Activated naive CD8-positive, alpha-beta T cell (primary cell): ENCODE data around the gene TCF25.
A peak's percentile ranks its signal among the peaks of the same experiment; 100 is the strongest.

Experiments
- H3K27ac Mint-ChIP-seq: one replicate; pipeline ENCODE4 v1.8.0; 2021; ENCODE audit warnings: mixed read lengths
- H3K27me3 Mint-ChIP-seq: one replicate; pipeline ENCODE4 v1.8.0; 2021; ENCODE audit warnings: mixed read lengths
- H3K36me3 Mint-ChIP-seq: one replicate; pipeline ENCODE4 v1.8.0; 2021; ENCODE audit warnings: mixed read lengths
- H3K4me1 Mint-ChIP-seq: one replicate; pipeline ENCODE4 v1.8.0; 2021; ENCODE audit warnings: low read depth, mixed read lengths
- H3K4me3 Mint-ChIP-seq: one replicate; pipeline ENCODE4 v1.8.0; 2021; ENCODE audit warnings: mild to moderate bottlenecking, mixed read lengths
- H3K9me3 Mint-ChIP-seq: one replicate; pipeline ENCODE4 v1.8.0; 2021; ENCODE audit warnings: low read depth, mixed read lengths

Gene TCF25

DNA sequence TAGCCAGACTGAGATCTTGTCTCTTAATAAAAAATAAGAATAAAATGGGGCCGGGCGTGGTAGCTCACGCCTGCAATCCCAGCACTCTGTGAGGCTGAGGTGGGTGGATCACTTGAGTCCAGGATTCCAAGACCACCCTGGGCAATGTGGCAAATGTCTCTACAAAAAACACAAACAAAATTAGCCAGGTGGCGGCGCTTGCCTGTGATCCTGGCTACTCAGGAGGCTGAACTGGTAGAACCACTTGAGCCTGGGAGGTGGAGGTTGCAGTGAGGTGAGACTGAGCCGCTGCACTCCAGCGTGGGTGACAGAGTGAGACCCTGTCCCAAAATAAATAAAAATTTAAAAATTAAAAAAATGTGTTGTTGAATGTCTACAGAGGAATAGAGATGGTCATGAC lies 72.3 kb downstream of the TCF25 start:
- Mint-ChIP-seq H3K36me3 (no peaks in the 10 kb centered on the region), H3K4me1 (no peaks in the 10 kb centered on the region), H3K27me3 (peaks cover 11% of the 10 kb centered on the region), H3K4me3 (no peak overlapping the region), H3K9me3 (no peaks in the 10 kb centered on the region), H3K27ac (no peak overlapping the region)

DNA sequence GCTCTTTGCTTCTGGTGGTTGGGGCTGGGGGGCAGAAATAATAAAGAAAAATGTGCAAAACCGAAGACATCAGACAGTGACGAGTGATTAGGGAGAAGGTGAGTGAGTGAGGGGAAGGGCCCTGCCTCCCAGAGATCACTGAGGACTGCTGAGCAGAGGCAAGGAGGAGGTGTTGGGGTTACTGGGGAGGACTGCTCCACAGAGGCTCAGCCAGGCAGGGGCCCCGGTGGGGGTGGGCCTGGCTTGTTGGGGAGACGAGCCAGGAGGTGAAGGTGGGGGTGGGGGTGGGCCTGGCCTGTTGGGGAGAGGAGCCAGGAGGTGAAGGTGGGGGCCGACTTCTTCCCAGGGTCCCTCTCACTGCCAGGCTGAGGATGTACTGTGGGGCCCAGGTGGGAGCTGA lies 73.1 kb downstream of the TCF25 start:
- H3K27ac Mint-ChIP-seq: no peak overlapping the region
- H3K36me3 Mint-ChIP-seq: no peaks in the 10 kb centered on the region
- H3K4me3 Mint-ChIP-seq: peak overlapping the region; percentile 12
- no peaks in the 10 kb centered on the region for H3K9me3 Mint-ChIP-seq
- H3K4me1 Mint-ChIP-seq: no peaks in the 10 kb centered on the region
- H3K27me3 Mint-ChIP-seq: peaks cover 10% of the 10 kb centered on the region

DNA sequence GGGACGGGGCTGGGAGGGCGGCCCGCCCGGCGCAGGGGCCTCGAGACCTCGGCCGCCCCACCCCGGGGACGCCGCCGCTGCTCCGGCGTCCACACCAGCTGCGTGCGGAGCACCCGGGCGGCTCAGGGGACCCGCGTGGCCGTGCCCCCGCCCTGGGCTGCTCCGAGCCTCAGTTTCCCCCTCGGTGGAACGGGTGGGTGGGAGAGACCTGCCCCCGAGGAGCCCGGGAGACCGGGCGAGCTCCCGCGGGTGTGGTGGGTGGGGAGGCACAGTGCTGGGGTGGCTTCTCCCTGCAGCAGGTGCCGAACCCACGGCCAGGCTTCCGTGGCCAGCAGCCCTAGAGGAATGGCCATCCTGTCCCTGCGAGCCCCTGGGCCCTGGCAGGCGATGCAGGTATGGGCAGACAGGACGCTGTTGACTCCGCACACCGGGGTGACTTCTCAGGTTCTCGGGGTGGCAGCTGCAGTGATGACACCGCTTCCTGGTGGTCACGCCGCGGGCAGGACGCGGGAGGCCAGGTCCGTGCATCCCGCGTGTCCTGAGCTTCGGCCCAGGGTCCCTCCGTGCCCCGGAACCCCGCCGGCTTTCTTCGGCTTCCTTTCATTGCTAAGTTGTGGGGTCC lies 75.8 kb downstream of the TCF25 start:
- Mint-ChIP-seq H3K9me3 (no peaks in the 10 kb centered on the region), H3K27ac (no peak overlapping the region), H3K36me3 (no peaks in the 10 kb centered on the region), H3K27me3 (peaks cover 5% of the 10 kb centered on the region), H3K4me3 (peak overlapping the region; percentile 80), H3K4me1 (no peaks in the 10 kb centered on the region)

DNA sequence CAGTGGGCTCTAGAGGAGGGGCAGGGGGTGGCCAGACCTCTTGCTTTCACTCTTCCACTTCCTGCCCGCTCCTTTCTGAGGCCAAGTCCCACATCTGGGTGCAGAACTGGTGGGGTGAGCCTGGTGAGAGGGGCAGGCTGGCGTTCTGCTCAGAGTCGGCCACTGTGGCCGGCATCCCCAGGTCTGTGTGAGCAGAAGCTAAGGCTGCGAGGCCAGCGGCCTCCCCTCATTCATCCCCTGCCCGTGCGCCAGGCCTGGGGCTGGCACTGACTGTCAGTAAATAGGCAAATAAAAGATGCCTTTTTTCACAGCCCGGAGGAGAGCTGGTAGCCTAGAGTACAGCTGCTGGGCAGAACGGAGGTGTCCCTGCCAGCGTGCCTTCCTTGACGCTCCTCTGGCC lies 76.4 kb downstream of the TCF25 start:
- peaks cover 4% of the 10 kb centered on the region for H3K27me3 Mint-ChIP-seq
- H3K27ac Mint-ChIP-seq: no peak overlapping the region
- H3K36me3 Mint-ChIP-seq: no peaks in the 10 kb centered on the region
- H3K4me3 Mint-ChIP-seq: peak overlapping the region; percentile 80
- no peaks in the 10 kb centered on the region for H3K4me1 Mint-ChIP-seq
- no peaks in the 10 kb centered on the region for H3K9me3 Mint-ChIP-seq

DNA sequence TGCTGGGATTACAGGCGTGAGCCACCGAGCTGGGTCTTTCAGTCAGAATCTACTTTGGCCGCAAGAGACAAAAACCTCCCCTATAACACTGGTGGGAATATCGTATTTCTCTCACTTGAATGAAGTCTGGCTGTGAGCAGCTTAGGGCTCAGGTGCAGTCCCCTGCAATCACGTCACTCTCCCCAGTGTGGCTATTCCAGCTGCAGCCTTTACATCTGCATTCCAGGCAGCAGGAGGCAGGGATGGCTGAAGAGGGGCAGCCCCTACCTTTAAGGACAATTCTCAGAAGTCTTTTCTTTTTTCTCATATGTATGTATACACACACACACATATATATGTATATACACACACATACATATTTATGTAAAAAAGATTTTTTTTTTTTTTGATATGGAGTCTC lies 78.1 kb downstream of the TCF25 start:
- H3K4me3 Mint-ChIP-seq: no peak overlapping the region
- H3K36me3 Mint-ChIP-seq: no peaks in the 10 kb centered on the region
- H3K9me3 Mint-ChIP-seq: no peaks in the 10 kb centered on the region
- no peaks in the 10 kb centered on the region for H3K4me1 Mint-ChIP-seq
- no peak overlapping the region for H3K27ac Mint-ChIP-seq
- H3K27me3 Mint-ChIP-seq: no peaks in the 10 kb centered on the region

DNA sequence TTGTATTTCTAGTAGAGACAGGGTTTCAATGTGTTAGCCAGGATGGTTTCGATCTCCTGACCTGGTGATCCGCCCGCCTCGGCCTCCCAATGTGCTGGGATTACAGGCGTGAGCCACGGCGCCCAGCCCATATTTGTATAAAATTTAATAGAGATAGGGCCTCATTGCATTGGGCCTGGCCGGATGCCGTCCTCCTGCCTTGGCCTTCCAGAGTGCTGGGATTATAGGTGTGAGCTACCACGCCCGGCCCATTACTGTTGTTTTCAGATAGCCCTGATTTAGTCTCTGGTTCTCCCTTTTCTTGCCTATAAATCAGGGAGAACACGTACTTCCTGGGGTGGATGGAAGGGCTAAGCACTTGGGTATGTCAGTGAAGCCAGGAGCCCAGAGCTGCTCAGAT lies 78.7 kb downstream of the TCF25 start:
- Mint-ChIP-seq H3K27me3 (no peaks in the 10 kb centered on the region), H3K9me3 (no peaks in the 10 kb centered on the region), H3K36me3 (no peaks in the 10 kb centered on the region), H3K4me3 (no peak overlapping the region), H3K4me1 (no peaks in the 10 kb centered on the region), H3K27ac (no peak overlapping the region)

DNA sequence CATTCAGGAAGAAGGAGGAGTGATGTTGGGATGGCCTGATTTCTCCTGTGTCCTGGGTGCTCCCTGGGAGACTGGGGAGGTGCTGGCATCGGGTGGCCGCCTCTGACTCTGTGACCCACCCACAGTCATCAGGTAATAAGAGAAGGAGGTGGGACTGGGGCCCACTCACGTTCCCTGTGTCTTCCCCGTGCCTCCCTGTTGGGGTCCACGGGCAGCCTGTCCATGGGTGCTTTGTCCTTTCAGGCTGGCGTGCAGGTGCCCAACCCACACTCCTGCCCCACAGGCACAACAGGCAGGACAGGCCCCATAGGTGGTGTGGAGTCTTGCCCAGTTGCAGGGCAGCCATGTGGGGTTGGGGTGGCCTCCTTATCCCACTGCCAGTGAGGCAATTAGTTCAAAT lies 79.2 kb downstream of the TCF25 start:
- no peaks in the 10 kb centered on the region for H3K36me3 Mint-ChIP-seq
- H3K4me1 Mint-ChIP-seq: no peaks in the 10 kb centered on the region
- H3K27ac Mint-ChIP-seq: no peak overlapping the region
- H3K4me3 Mint-ChIP-seq: no peak overlapping the region
- H3K9me3 Mint-ChIP-seq: no peaks in the 10 kb centered on the region
- H3K27me3 Mint-ChIP-seq: no peaks in the 10 kb centered on the region

DNA sequence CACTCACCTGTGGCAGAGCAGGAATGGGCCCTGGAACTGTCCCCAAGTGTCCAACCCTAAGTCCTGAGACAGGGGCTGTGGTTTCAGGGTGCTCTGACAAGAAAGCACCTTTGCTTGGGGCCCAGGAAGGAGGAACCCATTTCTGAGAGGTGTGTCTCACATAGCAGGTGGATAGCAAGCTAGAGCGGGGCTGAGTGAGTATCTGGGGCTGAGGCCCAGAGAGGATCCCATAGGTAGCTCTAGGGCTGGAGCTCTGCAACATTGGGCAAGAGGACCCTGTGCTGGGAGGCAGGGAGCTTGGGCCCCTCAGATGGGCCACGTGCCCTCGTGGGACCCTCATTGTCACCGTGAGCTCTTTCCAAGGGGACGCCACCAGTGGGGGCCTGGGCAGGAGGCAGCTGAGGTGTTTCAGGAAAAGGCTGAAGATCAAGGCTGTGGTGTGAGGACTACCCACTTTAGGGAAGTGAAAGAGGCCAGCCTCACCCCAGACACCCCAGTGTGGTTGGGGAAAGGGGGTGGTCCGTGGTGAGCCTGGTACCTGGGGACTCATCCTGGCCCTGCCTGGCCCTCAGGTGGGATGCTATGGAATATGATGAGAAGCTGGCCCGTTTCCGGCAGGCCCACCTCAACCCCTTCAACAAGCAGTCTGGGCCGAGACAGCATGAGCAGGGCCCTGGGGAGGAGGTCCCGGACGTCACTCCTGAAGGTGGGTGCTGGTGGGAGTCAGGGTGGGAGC lies 80.4 kb downstream of the TCF25 start:
- no peaks in the 10 kb centered on the region for H3K36me3 Mint-ChIP-seq
- H3K9me3 Mint-ChIP-seq: no peaks in the 10 kb centered on the region
- no peaks in the 10 kb centered on the region for H3K4me1 Mint-ChIP-seq
- H3K4me3 Mint-ChIP-seq: no peak overlapping the region
- no peaks in the 10 kb centered on the region for H3K27me3 Mint-ChIP-seq
- H3K27ac Mint-ChIP-seq: no peak overlapping the region

DNA sequence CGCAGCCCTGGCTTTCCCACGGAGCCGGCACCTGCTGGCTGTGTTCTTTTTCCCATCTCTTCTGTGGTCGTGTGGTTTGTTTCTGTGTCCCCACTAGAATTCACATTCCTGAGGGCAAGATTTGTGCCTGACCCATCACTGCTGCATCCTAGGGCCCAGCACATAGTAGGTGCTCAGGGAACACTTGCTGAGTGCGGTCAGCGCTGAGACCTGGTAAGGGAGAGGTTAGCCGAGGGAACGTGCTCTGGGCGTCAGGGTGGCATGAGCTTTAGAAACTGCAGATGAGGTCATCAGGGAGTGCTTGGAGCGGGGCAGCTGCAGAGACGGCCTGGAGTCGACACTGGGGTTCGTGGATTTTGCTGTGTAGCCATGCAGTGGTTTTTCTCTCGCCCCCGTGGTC lies 81.1 kb downstream of the TCF25 start:
- H3K27ac Mint-ChIP-seq: no peak overlapping the region
- no peaks in the 10 kb centered on the region for H3K9me3 Mint-ChIP-seq
- no peaks in the 10 kb centered on the region for H3K27me3 Mint-ChIP-seq
- H3K4me1 Mint-ChIP-seq: no peaks in the 10 kb centered on the region
- H3K36me3 Mint-ChIP-seq: no peaks in the 10 kb centered on the region
- H3K4me3 Mint-ChIP-seq: no peak overlapping the region

DNA sequence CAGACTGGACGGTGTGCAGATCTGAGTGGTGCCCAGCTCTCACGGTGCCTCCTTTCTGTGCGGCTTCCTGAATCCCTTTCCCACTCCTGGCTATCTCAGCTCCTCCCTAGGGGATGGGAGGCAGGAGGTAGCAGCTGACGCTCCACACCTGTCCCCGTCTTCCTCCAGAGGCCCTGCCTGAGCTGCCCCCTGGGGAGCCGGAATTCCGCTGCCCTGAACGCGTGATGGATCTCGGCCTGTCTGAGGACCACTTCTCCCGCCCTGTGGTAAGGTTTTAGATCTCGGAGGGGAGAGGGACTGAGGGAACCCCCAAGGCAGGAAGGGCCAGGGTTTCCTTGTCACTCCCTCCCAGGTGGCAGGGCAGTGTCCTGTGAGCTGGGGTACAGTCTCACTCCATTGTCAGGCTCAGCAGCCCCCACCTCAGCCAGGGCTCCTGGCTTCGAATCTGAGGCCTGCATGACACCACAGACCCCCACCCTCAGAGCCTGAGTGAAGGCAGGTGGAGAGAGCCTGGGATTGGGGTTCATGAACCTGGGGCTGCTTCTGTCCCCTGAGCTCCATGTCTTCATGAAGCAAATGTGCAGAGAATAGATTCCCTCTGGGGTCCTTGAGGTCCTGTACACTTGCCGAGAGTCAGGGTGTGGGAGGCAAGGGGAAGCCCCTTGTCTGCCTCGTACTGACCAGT lies 81.8 kb downstream of the TCF25 start:
- Mint-ChIP-seq H3K4me1 (no peaks in the 10 kb centered on the region), H3K27ac (no peak overlapping the region), H3K36me3 (no peaks in the 10 kb centered on the region), H3K27me3 (no peaks in the 10 kb centered on the region), H3K9me3 (no peaks in the 10 kb centered on the region), H3K4me3 (no peak overlapping the region)

DNA sequence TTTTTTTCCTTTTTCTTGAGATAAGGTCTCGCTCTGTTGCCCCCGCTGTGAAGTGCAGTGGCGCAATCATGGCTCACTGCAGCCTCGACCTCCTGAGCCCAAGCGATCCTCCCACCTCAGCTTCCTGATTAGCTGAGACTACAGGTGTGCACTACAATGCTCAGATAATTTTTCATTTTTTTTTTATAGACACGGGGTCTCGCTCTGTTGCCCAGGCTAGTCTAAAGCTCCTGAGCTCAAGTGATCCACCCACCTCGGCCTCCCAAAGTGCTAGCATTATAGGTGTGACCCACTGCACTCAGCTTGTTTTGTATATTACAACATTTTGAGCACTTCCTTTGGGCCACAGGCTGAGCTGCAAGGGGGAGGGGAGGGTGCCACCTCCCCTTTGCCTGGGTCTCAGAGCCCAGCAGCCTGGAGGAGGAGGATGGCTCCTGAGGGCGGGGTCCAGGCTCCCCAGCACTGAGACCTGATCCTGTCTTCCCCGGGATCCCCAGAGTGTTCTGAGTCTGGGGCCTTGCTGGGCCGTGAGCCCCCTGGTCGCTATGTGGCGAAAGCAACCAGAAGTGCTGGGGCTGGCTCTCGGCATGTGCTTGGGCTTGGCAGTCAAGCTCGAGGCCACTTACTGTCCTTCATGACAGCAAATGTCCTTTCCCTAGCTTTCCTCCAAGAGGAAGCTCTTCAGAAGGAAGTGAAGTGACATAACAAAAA lies 83.3 kb downstream of the TCF25 start:
- Mint-ChIP-seq H3K9me3 (no peaks in the 10 kb centered on the region), H3K4me1 (no peaks in the 10 kb centered on the region), H3K27me3 (no peaks in the 10 kb centered on the region), H3K36me3 (no peaks in the 10 kb centered on the region), H3K27ac (no peak overlapping the region), H3K4me3 (no peak overlapping the region)

DNA sequence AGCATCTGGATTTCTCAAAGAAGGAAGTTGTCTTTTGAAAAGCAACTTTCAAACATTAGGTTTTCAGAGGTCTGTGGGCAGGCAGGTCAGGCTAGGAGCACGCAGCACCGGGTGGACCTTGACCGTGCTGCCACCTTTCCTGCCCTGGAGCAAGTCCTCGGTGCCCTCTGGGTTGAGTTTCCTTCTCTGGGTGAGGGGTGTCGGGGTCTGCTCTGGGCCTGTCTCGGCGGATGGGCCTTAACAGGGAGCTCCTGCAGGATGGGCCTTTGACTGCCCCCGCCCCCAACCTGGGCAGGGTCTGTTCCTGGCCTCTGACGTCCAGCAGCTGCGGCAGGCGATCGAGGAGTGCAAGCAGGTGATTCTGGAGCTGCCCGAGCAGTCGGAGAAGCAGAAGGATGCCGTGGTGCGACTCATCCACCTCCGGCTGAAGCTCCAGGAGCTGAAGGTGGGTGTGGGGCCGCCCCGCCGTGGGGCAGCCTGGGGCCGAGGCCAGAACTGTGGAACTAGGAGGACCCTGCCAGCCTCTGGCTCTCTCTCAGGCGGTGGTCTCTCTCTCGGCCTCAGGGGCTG lies 83.9 kb downstream of the TCF25 start:
- Mint-ChIP-seq H3K4me1 (no peaks in the 10 kb centered on the region), H3K36me3 (no peaks in the 10 kb centered on the region), H3K27ac (no peak overlapping the region), H3K9me3 (no peaks in the 10 kb centered on the region), H3K27me3 (no peaks in the 10 kb centered on the region), H3K4me3 (no peak overlapping the region)

DNA sequence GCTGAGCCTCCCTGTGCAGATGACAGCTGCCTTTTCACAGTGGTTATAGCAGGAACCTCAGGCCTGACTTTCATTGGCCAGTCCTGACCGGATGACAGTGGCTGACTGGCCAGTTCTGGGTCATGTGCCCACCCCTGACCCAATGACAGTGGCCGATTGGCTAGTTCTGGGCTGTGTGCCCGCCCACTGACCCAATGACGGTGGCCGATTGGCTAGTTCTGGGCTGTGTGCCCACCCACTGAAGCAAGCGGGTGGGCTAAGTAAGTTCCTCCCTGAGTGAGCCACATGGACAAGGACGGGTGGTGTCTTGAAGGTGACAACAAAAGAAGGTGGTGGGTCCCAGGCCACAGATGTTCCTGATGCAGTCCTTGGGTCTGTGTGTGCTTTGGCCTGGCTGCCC lies 84.7 kb downstream of the TCF25 start:
- no peak overlapping the region for H3K4me3 Mint-ChIP-seq
- no peaks in the 10 kb centered on the region for H3K4me1 Mint-ChIP-seq
- H3K9me3 Mint-ChIP-seq: no peaks in the 10 kb centered on the region
- H3K27ac Mint-ChIP-seq: no peak overlapping the region
- no peaks in the 10 kb centered on the region for H3K36me3 Mint-ChIP-seq
- H3K27me3 Mint-ChIP-seq: no peaks in the 10 kb centered on the region

DNA sequence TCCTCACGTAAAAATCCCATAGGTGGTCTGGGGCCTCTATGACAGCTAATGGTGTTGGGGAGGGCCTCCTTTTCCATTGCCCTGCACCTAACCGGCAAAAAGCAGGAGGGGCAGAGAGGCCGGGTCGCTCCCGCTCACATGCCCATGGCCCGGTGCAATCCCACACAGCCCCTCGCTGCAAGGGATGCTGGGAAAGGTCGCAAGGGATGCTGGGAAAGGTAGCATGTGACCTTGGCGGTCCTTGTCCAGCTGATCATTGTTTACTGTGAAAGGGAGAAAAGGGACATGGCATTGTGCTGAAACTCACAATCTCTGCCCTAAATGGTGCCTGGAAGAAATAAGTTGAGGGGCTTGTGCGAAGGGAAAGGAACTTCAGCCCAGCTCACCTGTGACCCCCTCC lies 85.2 kb downstream of the TCF25 start:
- Mint-ChIP-seq H3K4me3 (no peak overlapping the region), H3K4me1 (no peaks in the 10 kb centered on the region), H3K27ac (no peak overlapping the region), H3K36me3 (no peaks in the 10 kb centered on the region), H3K27me3 (no peaks in the 10 kb centered on the region), H3K9me3 (no peaks in the 10 kb centered on the region)

DNA sequence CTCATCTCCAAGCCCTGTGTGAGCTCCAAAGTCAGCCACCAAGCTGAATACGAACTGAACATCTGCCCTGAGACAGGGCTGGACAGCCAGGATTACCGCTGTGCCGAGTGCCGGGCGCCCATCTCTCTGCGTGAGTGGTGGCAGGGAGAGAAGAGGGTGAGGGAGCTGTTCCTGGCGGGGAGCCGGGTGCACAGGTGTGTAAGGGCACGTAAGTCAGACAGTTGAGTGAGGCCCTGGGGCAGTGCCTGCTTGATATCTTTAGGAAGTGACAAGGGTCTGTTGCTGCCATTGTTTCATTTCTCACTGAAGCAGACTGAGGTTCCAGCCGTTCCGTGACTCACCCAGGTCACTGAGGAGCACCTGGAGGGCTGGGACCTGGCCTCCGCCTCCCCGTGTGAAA lies 87.6 kb downstream of the TCF25 start:
- Mint-ChIP-seq H3K27me3 (no peaks in the 10 kb centered on the region), H3K36me3 (no peaks in the 10 kb centered on the region), H3K9me3 (no peaks in the 10 kb centered on the region), H3K27ac (no peak overlapping the region), H3K4me1 (no peaks in the 10 kb centered on the region), H3K4me3 (no peak overlapping the region)
